K562 (cell line): ENCODE measurements around the gene S100A3. TPM values are rescaled to one million over a fixed set of nuclear protein-coding genes. Genes with fewer than 3 reads are reported as not detected.

Experiments used
- ATAC-seq: fragments of 200-7000 bp; cut with Tn5 transposase; 3 replicates; pipeline ENCODE4 v1.9.1; 2020; ENCODE audit warnings: moderate library complexity
- BruUV-seq: library from RNA; stranded (reverse); fragments of 400-500 nt; replicated peaks from 2 replicates; lab custom pipeline; 2021; lab: Mats Ljungman, UMichigan
- CTCF ChIA-PET: fragments of 300-600 bp; formaldehyde crosslinking; extraction: SDS; loops from one replicate; lab custom pipeline; 2021; ENCODE audit warnings: low intra/inter-chr PET ratio; lab: Yijun Ruan, JAX
- POLR2A ChIA-PET: fragments of 300-600, 350-650 bp; sonication (Branson Sonifier 250); formaldehyde crosslinking; extraction: SDS; loops from one replicate; lab custom pipeline; 2021; ENCODE audit warnings: antibody characterized with exemption, inconsistent platforms; lab: Yijun Ruan, JAX
- DNase-seq, 4 experiments: peaks; one replicate each; pipeline versions ENCODE4 v3.0.0 to v3.0.0-alpha.2; 2011 to 2018; ENCODE audit warnings: low spot score in 3 of 4, mixed read lengths in 3 of 4; ENCODE audit errors: extremely low read depth in 1 of 4
- FAIRE-seq: peaks from 2 replicates; lab custom pipeline; 2011; peaks lifted over from hg19 to GRCh38; lab: Jason Lieb, UNC
- H2AFZ ChIP-seq: 2 replicates; pipeline ENCODE4 v1.6.0; 2011; ENCODE audit warnings: low read depth, low read length, control low read depth, inconsistent platforms
- H3K27ac ChIP-seq: fragments of 200-600 bp; 3 replicates; pipeline ENCODE4 v1.8.0; 2011; ENCODE audit warnings: low read depth, mild to moderate bottlenecking, control low read depth, inconsistent platforms, low read length, moderate library complexity, mixed read lengths; ENCODE audit errors: extremely low read depth
- H3K27me3 ChIP-seq, 2 experiments: fragments of 300-600 bp in 1 of 2; 2 replicates in 1 of 2; 3 replicates in 1 of 2; pipeline versions ENCODE4 v1.6.0 to v1.8.0; 2011; ENCODE audit warnings: inconsistent platforms in 2 of 2, low read length in 2 of 2, mild to moderate bottlenecking in 1 of 2, mixed read lengths in 1 of 2, moderate library complexity in 1 of 2; ENCODE audit not compliant: control insufficient read depth in 2 of 2, insufficient read depth in 2 of 2
- H3K36me3 ChIP-seq: fragments of 300-600 bp; 3 replicates; pipeline ENCODE4 v1.8.0; 2011; ENCODE audit warnings: mild to moderate bottlenecking, low read length, inconsistent platforms; ENCODE audit not compliant: control insufficient read depth, insufficient read depth
- H3K4me1 ChIP-seq, 2 experiments: fragments of 200-600 bp in 1 of 2; replicated peaks in 1 of 2; 2 replicates in 1 of 2; 3 replicates in 1 of 2; pipeline versions ENCODE4 v1.5.1 to v1.8.0; 2011; ENCODE audit warnings: inconsistent platforms in 2 of 2, low read length in 2 of 2, mild to moderate bottlenecking in 1 of 2, mixed read lengths in 1 of 2, moderate library complexity in 1 of 2; ENCODE audit not compliant: control insufficient read depth in 2 of 2, insufficient read depth in 2 of 2
- H3K4me2 ChIP-seq: 2 replicates; pipeline ENCODE4 v1.6.1; 2011; ENCODE audit warnings: low read length, control low read depth, inconsistent platforms, mixed read lengths; ENCODE audit not compliant: insufficient read depth
- H3K4me3 ChIP-seq: fragments of 200-600 bp; sonication (generic), shearing (Covaris generic); 2 replicates; pipeline ENCODE4 v1.5.1; 2016; ENCODE audit warnings: control low read depth, inconsistent platforms
- H3K79me2 ChIP-seq: fragments of 200-600 bp; 3 replicates; pipeline ENCODE4 v1.8.0; 2011; ENCODE audit warnings: low read length, inconsistent platforms; ENCODE audit not compliant: control insufficient read depth, insufficient read depth
- H3K9ac ChIP-seq, 2 experiments: 2 replicates each; pipeline versions ENCODE4 v1.6.0 to v1.6.1; 2011; ENCODE audit warnings: low read depth in 2 of 2, low read length in 2 of 2, control low read depth in 1 of 2, inconsistent platforms in 1 of 2, mild to moderate bottlenecking in 1 of 2, mixed read lengths in 1 of 2; ENCODE audit not compliant: insufficient read depth in 1 of 2
- H3K9me1 ChIP-seq: one replicate; pipeline ENCODE4 v1.6.0; 2011; ENCODE audit warnings: inconsistent platforms, mild to moderate bottlenecking, low read length, moderate library complexity; ENCODE audit not compliant: control insufficient read depth, insufficient read depth
- H3K9me3 ChIP-seq: replicated peaks from 2 replicates; pipeline ENCODE4 v1.5.1; 2011; ENCODE audit warnings: low read depth, low read length, inconsistent platforms; ENCODE audit not compliant: control insufficient read depth, insufficient read depth
- H4K20me1 ChIP-seq: replicated peaks from 2 replicates; pipeline ENCODE4 v1.6.1; 2011; ENCODE audit warnings: low read length, inconsistent platforms, mixed read lengths; ENCODE audit not compliant: control insufficient read depth, insufficient read depth
- CHD4 ChIP-seq: fragments of 200-600 bp; sonication (generic); IDR thresholded peaks from 3 replicates; pipeline ENCODE4 v1.6.1; 2012; ENCODE audit warnings: low read depth, mild to moderate bottlenecking, mixed read lengths, low read length, inconsistent platforms; ENCODE audit not compliant: insufficient read depth, insufficient replicate concordance, poor library complexity, severe bottlenecking
- CREB1 ChIP-seq, 2 experiments: sonication (generic) in 1 of 2; formaldehyde crosslinking in 1 of 2; IDR thresholded peaks; 2 replicates each; pipeline versions ENCODE4 v1.6.1 to v1.8.0; 2012 to 2022; ENCODE audit warnings: inconsistent platforms in 1 of 2, mild to moderate bottlenecking in 1 of 2, missing genetic modification reagents in 1 of 2, moderate library complexity in 1 of 2
- FUS ChIP-seq: fragments of 200-400 bp; formaldehyde crosslinking; optimal IDR thresholded peaks from 2 replicates; pipeline ENCODE3; 2017; ENCODE audit warnings: low read depth, low read length
- KDM1A ChIP-seq, 2 experiments: fragments of 450-650 bp; IDR thresholded peaks; 2 replicates each; pipeline ENCODE4 v1.6.1; 2016; ENCODE audit warnings: mild to moderate bottlenecking in 2 of 2
- MAX ChIP-seq: sonication (generic); formaldehyde crosslinking; IDR thresholded peaks from 2 replicates; pipeline ENCODE4 v1.9.0; 2022; ENCODE audit warnings: mild to moderate bottlenecking, missing genetic modification reagents
- RBFOX2 ChIP-seq: fragments of 200-400 bp; formaldehyde crosslinking; IDR thresholded peaks from 2 replicates; pipeline ENCODE4 v1.6.1; 2017; ENCODE audit warnings: low read depth, mild to moderate bottlenecking, low read length, moderate library complexity
- XRCC4 ChIP-seq: IDR thresholded peaks from one replicate; pipeline ENCODE4 v1.6.1; 2011; ENCODE audit not compliant: insufficient read depth, insufficient read length; ENCODE audit errors: extremely low read depth
- WGBS: fragments of 100-300 bp; shearing (Covaris generic); methylation state at CpG from one replicate; pipeline ENCODE4 v1.1.6; 2016; ENCODE audit warnings: low coverage, mixed read lengths; ENCODE audit not compliant: insufficient coverage; ENCODE audit errors: missing lambda C conversion rate; 5-methylcytosine and 5-hydroxymethylcytosine counted together
- in situ Hi-C: fragments of 300-500 bp; cut with MboI; formaldehyde crosslinking; loops from 4 replicates; pipeline ENCODE4 v1.15.0; 2018; ENCODE audit warnings: inconsistent platforms, mixed read lengths
- intact Hi-C: fragments of 100-400 bp; cut with micrococcal nuclease; formaldehyde crosslinking; loops from 2 replicates; pipeline ENCODE4 v1.14.2; 2022
- polyA plus RNA-seq, 8 experiments: library from polyadenylated mRNA; depleted of rRNA in 4 of 8; stranded (reverse) in 5 of 8; unstranded in 3 of 8; fragments of >200 nt; fragmentation: Nextera tagmentation in 2 of 8; fragmentation: Illumina TruSeq in 1 of 8; extraction: Ambion mirVana in 2 of 8; extraction: Trizol in 1 of 8; gene quantifications; 2 replicates each; pipeline versions ENCODE4 v1.2.1 to v1.2.3, GENCODE V29; 2011 to 2014; ENCODE audit warnings: inconsistent platforms in 1 of 8, missing spikeins in 1 of 8
- total RNA-seq, 7 experiments: library from RNA; depleted of rRNA in 6 of 7; stranded (reverse); fragments of >200 nt in 6 of 7; fragmentation: Illumina TruSeq in 2 of 7; extraction: Trizol in 2 of 7; gene quantifications; 2 replicates each; pipeline versions ENCODE4 v1.2.1 to v1.2.3, GENCODE V29; 2011 to 2021; ENCODE audit warnings: low replicate concordance in 1 of 7
- TF ChIP-seq, protein P1 (sequence below): fragments of 150-350 bp; IDR thresholded peaks from 2 replicates; pipeline ENCODE4 v1.6.1; 2014; ENCODE audit warnings: low read depth, mild to moderate bottlenecking, low read length, borderline replicate concordance

S100A3 gene
- total and polyA plus RNA-seq, 9 of the 15 experiments (the other 6 are each of a cell fraction or from before 2014, with no cell fraction given) = 0.08 to 1.7 (median 0.18) TPM; not detected in 4

DNA sequence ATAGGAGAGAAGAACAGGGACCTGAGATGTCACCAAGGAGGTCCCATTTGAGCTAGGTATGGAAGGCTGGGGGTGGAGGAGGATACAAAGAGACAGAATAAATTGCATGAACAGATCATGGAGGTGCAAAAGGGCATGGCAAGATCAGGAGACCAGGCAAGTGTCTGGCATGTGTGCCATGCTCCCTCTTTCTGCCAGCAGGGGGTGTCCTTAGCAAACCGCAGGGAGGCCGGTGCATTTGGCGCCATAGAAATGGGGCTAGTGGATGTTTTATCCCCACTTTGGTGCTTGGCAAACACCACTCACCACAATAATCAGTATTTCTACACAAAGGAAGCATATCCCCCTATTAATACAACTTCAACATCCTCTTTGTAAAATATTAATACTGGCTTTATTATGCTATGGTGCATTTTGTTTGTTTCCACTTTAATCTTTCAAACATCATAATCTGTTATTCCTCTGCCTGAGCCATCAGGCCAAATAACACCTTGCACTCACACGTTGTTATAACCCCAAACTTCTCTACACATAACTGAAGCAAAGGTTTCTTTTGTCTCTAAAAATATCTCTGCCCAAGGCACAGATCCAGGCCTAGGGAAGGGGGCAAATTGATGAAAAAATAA, 39.2 kb downstream of the S100A3 start (continued):
- TF ChIP-seq, protein P1, sequence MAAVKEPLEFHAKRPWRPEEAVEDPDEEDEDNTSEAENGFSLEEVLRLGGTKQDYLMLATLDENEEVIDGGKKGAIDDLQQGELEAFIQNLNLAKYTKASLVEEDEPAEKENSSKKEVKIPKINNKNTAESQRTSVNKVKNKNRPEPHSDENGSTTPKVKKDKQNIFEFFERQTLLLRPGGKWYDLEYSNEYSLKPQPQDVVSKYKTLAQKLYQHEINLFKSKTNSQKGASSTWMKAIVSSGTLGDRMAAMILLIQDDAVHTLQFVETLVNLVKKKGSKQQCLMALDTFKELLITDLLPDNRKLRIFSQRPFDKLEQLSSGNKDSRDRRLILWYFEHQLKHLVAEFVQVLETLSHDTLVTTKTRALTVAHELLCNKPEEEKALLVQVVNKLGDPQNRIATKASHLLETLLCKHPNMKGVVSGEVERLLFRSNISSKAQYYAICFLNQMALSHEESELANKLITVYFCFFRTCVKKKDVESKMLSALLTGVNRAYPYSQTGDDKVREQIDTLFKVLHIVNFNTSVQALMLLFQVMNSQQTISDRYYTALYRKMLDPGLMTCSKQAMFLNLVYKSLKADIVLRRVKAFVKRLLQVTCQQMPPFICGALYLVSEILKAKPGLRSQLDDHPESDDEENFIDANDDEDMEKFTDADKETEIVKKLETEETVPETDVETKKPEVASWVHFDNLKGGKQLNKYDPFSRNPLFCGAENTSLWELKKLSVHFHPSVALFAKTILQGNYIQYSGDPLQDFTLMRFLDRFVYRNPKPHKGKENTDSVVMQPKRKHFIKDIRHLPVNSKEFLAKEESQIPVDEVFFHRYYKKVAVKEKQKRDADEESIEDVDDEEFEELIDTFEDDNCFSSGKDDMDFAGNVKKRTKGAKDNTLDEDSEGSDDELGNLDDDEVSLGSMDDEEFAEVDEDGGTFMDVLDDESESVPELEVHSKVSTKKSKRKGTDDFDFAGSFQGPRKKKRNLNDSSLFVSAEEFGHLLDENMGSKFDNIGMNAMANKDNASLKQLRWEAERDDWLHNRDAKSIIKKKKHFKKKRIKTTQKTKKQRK = no peak
- TF ChIP-seq FUS (no peak), XRCC4 (no peak), CHD4 (no peak), RBFOX2 (no peak)

- in situ Hi-C loops (loop anchor here (5.0 to 10.0 kb wide), 2 partner anchors 157 to 476 kb away; partner anchors contain the start of gene RAB13), intact Hi-C loops (no loop called here)
- Histone ChIP-seq H3K36me3 (no peaks in the 10 kb centered on the region), H3K4me2 (no peak overlapping the region), H3K27ac (no peak overlapping the region), H3K9me1 (no peaks in the 10 kb centered on the region), H3K9ac (0 out of 4 replicates have a peak overlapping the region, but pooled peaks of 1 of the 2 experiments have one; percentile 31), H3K9me3 (no peaks in the 10 kb centered on the region), H2AFZ (no peak overlapping the region), H3K79me2 (no peaks in the 10 kb centered on the region), H3K4me3 (no peak overlapping the region), H3K27me3 (no peaks in the 10 kb centered on the region), H3K4me1 (peaks cover 0 to 9% of the 10 kb centered on the region in 2 experiments; a peak in 2 of 5 replicates), H4K20me1 (no peaks in the 10 kb centered on the region)
- DNase-seq (no peak), ATAC-seq (no peak), FAIRE-seq (no peak)
- 51% methylated on average over 3 of the region's 3 CpGs for WGBS
- BruUV-seq = no TSS peak
- ChIA-PET CTCF (interaction anchor here (0.6 to 4.6 kb wide), 3 partner anchors 58 to 1472 kb away, joined by 3 to 58 read pairs (median 19); partner anchors contain the start of genes RAB13 and S100A2), POLR2A (interaction anchor here (0.6 kb wide), 1 partner anchor 108 kb away, joined by 3 read pairs; no protein-coding TSS in a partner anchor)
- TF ChIP-seq KDM1A (IDR thresholded peaks at IDR 0.05) (no peak), CREB1 (IDR thresholded peaks at IDR 0.05) (no peak), CREB1 (CRISPR knock-in tag; IDR thresholded peaks at IDR 0.05) (no peak), MAX (CRISPR knock-in tag) (no peak)
Observed at GRCh38 chr1:153509036-153509435, 40.0 kb downstream of the S100A3 start.
